HCT116 (cell line): ENCODE results near the gene ZNF214.

ENCODE experiments used
- EZH2 ChIP-seq: fragments of 200-600 bp; sonication (generic); IDR thresholded peaks from 2 replicates; pipeline ENCODE4 v1.6.1; 2017; ENCODE audit warnings: antibody characterized with exemption, mixed run types
- POLR2AphosphoS5 ChIP-seq: IDR thresholded peaks from 2 replicates; pipeline ENCODE4 v1.6.1; 2011; ENCODE audit warnings: mild to moderate bottlenecking, low read depth, low read length, moderate library complexity
- TF ChIP-seq, protein P1 (sequence below), 3 experiments: fragments of 200-600 bp in 1 of 3; sonication (generic) in 1 of 3; IDR thresholded peaks in 2 of 3; conservative IDR thresholded peaks in 1 of 3; 2 replicates each; pipeline ENCODE4 v1.5.1; 2012 to 2017; ENCODE audit warnings: low read depth in 2 of 3, low read length in 2 of 3, antibody characterized with exemption in 1 of 3, borderline replicate concordance in 1 of 3, control low read depth in 1 of 3, mild to moderate bottlenecking in 1 of 3, mixed read lengths in 1 of 3, mixed run types in 1 of 3, moderate library complexity in 1 of 3; ENCODE audit not compliant: insufficient read depth in 1 of 3
- TF ChIP-seq, protein P2 (sequence below): IDR thresholded peaks from 2 replicates; pipeline ENCODE4 v1.6.1; 2012
- TF ChIP-seq, protein P3 (sequence below): IDR thresholded peaks from 2 replicates; pipeline ENCODE4 v1.6.1; 2012; ENCODE audit warnings: low read depth

DNA sequence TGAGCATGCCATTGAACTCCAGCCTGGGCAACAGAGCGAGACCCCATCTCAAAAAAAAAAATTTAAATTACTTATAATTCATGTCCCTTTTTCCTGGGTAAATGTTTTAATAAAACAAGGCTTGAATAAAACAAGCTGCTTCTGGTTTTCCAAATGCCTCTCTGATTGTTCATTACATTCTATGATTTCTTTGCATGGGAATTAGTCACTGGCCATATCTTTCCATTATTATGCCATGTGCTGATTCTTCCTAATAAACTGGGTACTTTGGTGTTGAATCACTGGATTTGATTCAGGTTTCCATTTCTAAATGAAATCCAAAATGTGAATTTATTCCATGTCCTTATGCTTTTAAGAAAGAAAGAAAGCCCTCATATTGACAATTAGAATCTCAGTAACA is 51.3 kb downstream of the ZNF214 start:
- TF ChIP-seq POLR2AphosphoS5 (no peak), EZH2 (no peak)
- TF ChIP-seq, protein P1, sequence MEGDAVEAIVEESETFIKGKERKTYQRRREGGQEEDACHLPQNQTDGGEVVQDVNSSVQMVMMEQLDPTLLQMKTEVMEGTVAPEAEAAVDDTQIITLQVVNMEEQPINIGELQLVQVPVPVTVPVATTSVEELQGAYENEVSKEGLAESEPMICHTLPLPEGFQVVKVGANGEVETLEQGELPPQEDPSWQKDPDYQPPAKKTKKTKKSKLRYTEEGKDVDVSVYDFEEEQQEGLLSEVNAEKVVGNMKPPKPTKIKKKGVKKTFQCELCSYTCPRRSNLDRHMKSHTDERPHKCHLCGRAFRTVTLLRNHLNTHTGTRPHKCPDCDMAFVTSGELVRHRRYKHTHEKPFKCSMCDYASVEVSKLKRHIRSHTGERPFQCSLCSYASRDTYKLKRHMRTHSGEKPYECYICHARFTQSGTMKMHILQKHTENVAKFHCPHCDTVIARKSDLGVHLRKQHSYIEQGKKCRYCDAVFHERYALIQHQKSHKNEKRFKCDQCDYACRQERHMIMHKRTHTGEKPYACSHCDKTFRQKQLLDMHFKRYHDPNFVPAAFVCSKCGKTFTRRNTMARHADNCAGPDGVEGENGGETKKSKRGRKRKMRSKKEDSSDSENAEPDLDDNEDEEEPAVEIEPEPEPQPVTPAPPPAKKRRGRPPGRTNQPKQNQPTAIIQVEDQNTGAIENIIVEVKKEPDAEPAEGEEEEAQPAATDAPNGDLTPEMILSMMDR (IDR thresholded peaks at IDR 0.05 in 2 of 3, conservative IDR thresholded peaks at IDR 0.05 in 1 of 3; ENCODE audit: borderline replicate concordance in 1 of 3, insufficient read depth in 1 of 3, low read depth in 2 of 3, low read length in 2 of 3), result no peak
- TF ChIP-seq, protein P2, sequence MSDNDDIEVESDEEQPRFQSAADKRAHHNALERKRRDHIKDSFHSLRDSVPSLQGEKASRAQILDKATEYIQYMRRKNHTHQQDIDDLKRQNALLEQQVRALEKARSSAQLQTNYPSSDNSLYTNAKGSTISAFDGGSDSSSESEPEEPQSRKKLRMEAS, result no peak
- TF ChIP-seq, protein P3, sequence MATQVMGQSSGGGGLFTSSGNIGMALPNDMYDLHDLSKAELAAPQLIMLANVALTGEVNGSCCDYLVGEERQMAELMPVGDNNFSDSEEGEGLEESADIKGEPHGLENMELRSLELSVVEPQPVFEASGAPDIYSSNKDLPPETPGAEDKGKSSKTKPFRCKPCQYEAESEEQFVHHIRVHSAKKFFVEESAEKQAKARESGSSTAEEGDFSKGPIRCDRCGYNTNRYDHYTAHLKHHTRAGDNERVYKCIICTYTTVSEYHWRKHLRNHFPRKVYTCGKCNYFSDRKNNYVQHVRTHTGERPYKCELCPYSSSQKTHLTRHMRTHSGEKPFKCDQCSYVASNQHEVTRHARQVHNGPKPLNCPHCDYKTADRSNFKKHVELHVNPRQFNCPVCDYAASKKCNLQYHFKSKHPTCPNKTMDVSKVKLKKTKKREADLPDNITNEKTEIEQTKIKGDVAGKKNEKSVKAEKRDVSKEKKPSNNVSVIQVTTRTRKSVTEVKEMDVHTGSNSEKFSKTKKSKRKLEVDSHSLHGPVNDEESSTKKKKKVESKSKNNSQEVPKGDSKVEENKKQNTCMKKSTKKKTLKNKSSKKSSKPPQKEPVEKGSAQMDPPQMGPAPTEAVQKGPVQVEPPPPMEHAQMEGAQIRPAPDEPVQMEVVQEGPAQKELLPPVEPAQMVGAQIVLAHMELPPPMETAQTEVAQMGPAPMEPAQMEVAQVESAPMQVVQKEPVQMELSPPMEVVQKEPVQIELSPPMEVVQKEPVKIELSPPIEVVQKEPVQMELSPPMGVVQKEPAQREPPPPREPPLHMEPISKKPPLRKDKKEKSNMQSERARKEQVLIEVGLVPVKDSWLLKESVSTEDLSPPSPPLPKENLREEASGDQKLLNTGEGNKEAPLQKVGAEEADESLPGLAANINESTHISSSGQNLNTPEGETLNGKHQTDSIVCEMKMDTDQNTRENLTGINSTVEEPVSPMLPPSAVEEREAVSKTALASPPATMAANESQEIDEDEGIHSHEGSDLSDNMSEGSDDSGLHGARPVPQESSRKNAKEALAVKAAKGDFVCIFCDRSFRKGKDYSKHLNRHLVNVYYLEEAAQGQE, result no peak
